Measurements from ENCODE around the gene MSH5. TPM values are rescaled to one million over a fixed set of nuclear protein-coding genes. Genes with fewer than 3 reads are reported as not detected.

Gene MSH5
- total and polyA plus RNA-seq, 2 of the 13 experiments (the other 11 are each of a cell fraction or from before 2014, with no cell fraction given): 10.2 to 38.7 TPM

DNA sequence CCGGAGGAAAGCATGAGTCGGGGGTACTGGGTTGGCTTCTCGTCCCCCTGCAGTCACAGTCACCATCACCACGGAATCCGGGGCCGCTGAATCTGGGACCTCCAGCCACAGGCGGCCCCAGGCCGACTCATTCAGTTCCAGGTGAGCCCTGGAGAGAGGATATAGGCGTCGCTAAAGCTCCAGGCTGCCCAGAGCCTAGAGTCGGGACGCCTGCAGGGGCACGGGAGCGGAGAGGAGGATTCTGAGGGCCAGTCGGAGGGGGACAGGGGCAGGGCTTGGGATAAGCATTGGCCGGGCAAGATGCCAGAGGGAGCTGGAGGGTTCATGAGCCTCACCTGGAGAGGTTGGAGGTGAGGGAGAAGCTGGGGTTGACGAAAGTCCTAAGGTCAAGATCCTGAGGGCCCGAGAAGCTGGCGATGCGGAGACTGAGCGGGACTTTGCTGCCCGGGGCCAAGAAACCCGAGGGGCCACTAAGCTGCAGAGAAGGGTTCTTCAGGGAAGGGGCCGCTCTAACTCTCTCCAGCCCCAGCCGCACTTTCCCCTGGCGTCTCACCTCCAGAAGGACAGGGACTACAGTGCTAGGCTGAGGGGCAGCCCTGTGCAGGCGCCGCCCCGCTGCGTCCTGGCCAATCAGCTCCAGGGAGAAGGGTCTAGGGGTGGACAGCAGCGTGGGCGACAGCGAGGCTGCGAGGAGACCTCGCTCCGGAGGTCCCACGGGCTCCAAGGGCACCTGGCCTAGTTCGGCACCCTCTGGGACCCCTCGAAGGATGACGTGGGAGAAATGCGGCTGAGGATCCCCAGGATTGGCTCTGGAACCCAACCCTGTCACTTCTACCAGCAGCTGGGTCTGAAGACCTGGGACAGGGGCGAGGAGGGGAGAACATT is 26.3 kb downstream of the MSH5 start (continued):
- TF ChIP-seq GFI1 (CRISPR knock-in tag; IDR thresholded peaks at IDR 0.05; ENCODE audit: borderline replicate concordance) (peak; percentile 66; the same call in 1 of the 2 replicates), ZNF850 (CRISPR knock-in tag; conservative IDR thresholded peaks at IDR 0.05) (no peak), ZBTB20 (CRISPR knock-in tag; IDR thresholded peaks at IDR 0.05; ENCODE audit: borderline replicate concordance, low read depth) (peak; percentile 25; the same call in 1 of the 2 replicates), ZNF136 (CRISPR knock-in tag; IDR thresholded peaks at IDR 0.05; ENCODE audit: low read depth) (peak; percentile 59; the same call in 1 of the 2 replicates), FOXA3 (CRISPR knock-in tag; IDR thresholded peaks at IDR 0.05) (0 out of 2 replicates have a peak, but pooled peaks have one; percentile 8), BATF2 (CRISPR knock-in tag; IDR thresholded peaks at IDR 0.05) (0 out of 2 replicates have a peak, but pooled peaks have one; percentile 33), MYPOP (CRISPR knock-in tag; IDR thresholded peaks at IDR 0.05) (0 out of 2 replicates have a peak, but pooled peaks have one; percentile 49), ZNF317 (CRISPR knock-in tag; IDR thresholded peaks at IDR 0.05) (peak; percentile 61; the same call in 1 of the 2 replicates), ZBTB44 (CRISPR knock-in tag; IDR thresholded peaks at IDR 0.05) (0 out of 2 replicates have a peak, but pooled peaks have one; percentile 39), HOXA3 (CRISPR knock-in tag; IDR thresholded peaks at IDR 0.05) (peak; percentile 73), HIVEP1 (CRISPR knock-in tag; IDR thresholded peaks at IDR 0.05) (peak; percentile 92), POLR2A (IDR thresholded peaks at IDR 0.05; ENCODE audit: insufficient read depth in 1 of 2, low read depth in 2 of 2, low read length in 2 of 2) (peak; percentile 45 to 89; a peak in 3 of 4 replicates), TEAD3 (CRISPR knock-in tag; optimal IDR thresholded peaks at IDR 0.05; ENCODE audit: borderline replicate concordance) (peak; percentile 13), RFXANK (CRISPR knock-in tag; IDR thresholded peaks at IDR 0.05) (peak; percentile 30; the same call in 1 of the 2 replicates), ZNF333 (CRISPR knock-in tag; IDR thresholded peaks at IDR 0.05; ENCODE audit: borderline replicate concordance) (0 out of 2 replicates have a peak, but pooled peaks have one; percentile 15), RBM22 (optimal IDR thresholded peaks at IDR 0.05; ENCODE audit: low read length) (no peak)
- TF ChIP-seq, protein P1, sequence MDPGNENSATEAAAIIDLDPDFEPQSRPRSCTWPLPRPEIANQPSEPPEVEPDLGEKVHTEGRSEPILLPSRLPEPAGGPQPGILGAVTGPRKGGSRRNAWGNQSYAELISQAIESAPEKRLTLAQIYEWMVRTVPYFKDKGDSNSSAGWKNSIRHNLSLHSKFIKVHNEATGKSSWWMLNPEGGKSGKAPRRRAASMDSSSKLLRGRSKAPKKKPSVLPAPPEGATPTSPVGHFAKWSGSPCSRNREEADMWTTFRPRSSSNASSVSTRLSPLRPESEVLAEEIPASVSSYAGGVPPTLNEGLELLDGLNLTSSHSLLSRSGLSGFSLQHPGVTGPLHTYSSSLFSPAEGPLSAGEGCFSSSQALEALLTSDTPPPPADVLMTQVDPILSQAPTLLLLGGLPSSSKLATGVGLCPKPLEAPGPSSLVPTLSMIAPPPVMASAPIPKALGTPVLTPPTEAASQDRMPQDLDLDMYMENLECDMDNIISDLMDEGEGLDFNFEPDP (CRISPR knock-in tag; conservative IDR thresholded peaks at IDR 0.05): no peak
- TF ChIP-seq, protein P2, sequence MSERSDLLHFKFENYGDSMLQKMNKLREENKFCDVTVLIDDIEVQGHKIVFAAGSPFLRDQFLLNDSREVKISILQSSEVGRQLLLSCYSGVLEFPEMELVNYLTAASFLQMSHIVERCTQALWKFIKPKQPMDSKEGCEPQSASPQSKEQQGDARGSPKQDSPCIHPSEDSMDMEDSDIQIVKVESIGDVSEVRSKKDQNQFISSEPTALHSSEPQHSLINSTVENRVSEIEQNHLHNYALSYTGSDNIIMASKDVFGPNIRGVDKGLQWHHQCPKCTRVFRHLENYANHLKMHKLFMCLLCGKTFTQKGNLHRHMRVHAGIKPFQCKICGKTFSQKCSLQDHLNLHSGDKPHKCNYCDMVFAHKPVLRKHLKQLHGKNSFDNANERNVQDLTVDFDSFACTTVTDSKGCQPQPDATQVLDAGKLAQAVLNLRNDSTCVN (CRISPR knock-in tag; IDR thresholded peaks at IDR 0.05; ENCODE audit: borderline replicate concordance): peak; percentile 34

All from HepG2 (cell line).